CD4-positive, CD25-positive, alpha-beta regulatory T cell (primary cell): ENCODE measurements around the gene TAF9. TPM values are rescaled to one million over a fixed set of nuclear protein-coding genes. Genes with fewer than 3 reads are reported as not detected.

Source experiments
- ATAC-seq, 2 donors: fragments of 150-1000 bp; cut with Tn5 transposase; one replicate each; pipeline ENCODE4 v1.10.0; 2021; ENCODE audit warnings: low read depth in 2 of 2, moderate number of reproducible peaks in 2 of 2, moderate library complexity in 1 of 2
- DNase-seq, 3 donors: peaks; one replicate each; pipeline versions ENCODE4 v3.0.0 to v3.0.0-alpha.2; 2012 to 2022; ENCODE audit warnings: mixed read lengths in 1 of 3
- H3K27ac ChIP-seq: one replicate; pipeline ENCODE4 v1.7.0; 2013; ENCODE audit warnings: mild to moderate bottlenecking, low read length; ENCODE audit not compliant: insufficient read depth, poor library complexity, severe bottlenecking
- H3K27me3 ChIP-seq: one replicate; pipeline ENCODE4 v1.7.0; 2013; ENCODE audit warnings: low read length; ENCODE audit not compliant: control insufficient read depth, insufficient read depth
- H3K36me3 ChIP-seq: one replicate; pipeline ENCODE4 v1.7.0; 2013; ENCODE audit warnings: mild to moderate bottlenecking, low read length, moderate library complexity; ENCODE audit not compliant: control insufficient read depth, insufficient read depth
- H3K4me1 ChIP-seq: 2 replicates; pipeline ENCODE4 v1.7.0; 2013; ENCODE audit warnings: mild to moderate bottlenecking, low read length; ENCODE audit not compliant: insufficient read depth, control insufficient read depth, poor library complexity, severe bottlenecking
- H3K4me3 ChIP-seq: one replicate; pipeline ENCODE4 v1.7.0; 2013; ENCODE audit warnings: low read depth, mild to moderate bottlenecking, low read length, moderate library complexity
- H3K9me3 ChIP-seq, 2 experiments: 1 replicate in 1 of 2; 2 replicates in 1 of 2; pipeline ENCODE4 v1.7.0; 2013; ENCODE audit warnings: low read length in 2 of 2, mild to moderate bottlenecking in 1 of 2, moderate library complexity in 1 of 2; ENCODE audit not compliant: control insufficient read depth in 2 of 2
- H3K27ac Mint-ChIP-seq, 3 donors: one replicate each; pipeline ENCODE4 v1.8.0; 2020 to 2022; ENCODE audit warnings: mild to moderate bottlenecking in 3 of 3, mixed read lengths in 3 of 3, moderate library complexity in 2 of 3
- H3K27me3 Mint-ChIP-seq: one replicate; pipeline ENCODE4 v1.8.0; 2022; ENCODE audit warnings: mild to moderate bottlenecking, mixed read lengths
- H3K36me3 Mint-ChIP-seq: one replicate; pipeline ENCODE4 v1.8.0; 2020; ENCODE audit warnings: mixed read lengths
- H3K4me1 Mint-ChIP-seq, 4 donors: one replicate each; pipeline ENCODE4 v1.8.0; 2020 to 2022; ENCODE audit warnings: mixed read lengths in 4 of 4, mild to moderate bottlenecking in 1 of 4
- H3K4me3 Mint-ChIP-seq, 4 donors: one replicate each; pipeline ENCODE4 v1.8.0; 2020 to 2022; ENCODE audit warnings: mild to moderate bottlenecking in 4 of 4, mixed read lengths in 4 of 4, moderate library complexity in 3 of 4
- H3K9me3 Mint-ChIP-seq, 7 donors: one replicate each; pipeline ENCODE4 v1.8.0; 2020 to 2022; ENCODE audit warnings: mixed read lengths in 7 of 7, mild to moderate bottlenecking in 3 of 7, moderate library complexity in 2 of 7
- polyA plus RNA-seq, 4 donors: library from polyadenylated mRNA; unstranded; fragments of 300-500 nt; fragmentation: Illumina TruSeq; gene quantifications; one replicate each; pipeline ENCODE4 v1.2.3, GENCODE V29; 2021
- total RNA-seq: library from RNA; stranded (reverse); gene quantifications from one replicate; pipeline ENCODE4 v1.2.3, GENCODE V29; 2022

Gene TAF9
- total and polyA plus RNA-seq, 5 donors from 2014 or later, result 47.7 to 163 (median 145) TPM

DNA sequence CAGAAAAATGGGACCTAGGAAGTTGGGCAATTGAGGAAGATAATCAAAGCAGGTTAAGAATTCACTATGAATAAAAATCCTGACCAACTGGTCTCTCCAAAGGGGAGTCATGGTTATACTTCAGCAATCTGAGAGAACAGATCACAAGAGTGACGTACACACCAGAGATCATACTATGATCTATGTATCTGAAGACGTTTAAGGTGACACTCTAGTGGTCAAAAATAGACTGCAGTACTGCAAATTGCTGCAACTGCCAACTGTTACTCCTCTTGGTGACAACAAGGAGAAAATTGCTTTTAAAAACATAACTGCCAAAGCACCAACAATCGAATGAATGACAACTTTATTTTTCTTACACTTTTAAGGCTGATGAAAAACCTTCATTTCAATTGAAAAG, 4.9 kb downstream of the TAF9 start:
- peak in 1 of 2 donors; percentile 20 for ATAC-seq
- Mint-ChIP-seq H3K4me1 (peaks cover 16 to 58% (median 32%) of the 10 kb centered on the region in 4 donors), H3K9me3 (no peaks in the 10 kb centered on the region), H3K4me3 (peak overlapping the region in 1 of 4 donors; percentile 67), H3K36me3 (peaks cover 25% of the 10 kb centered on the region), H3K27ac (no peak overlapping the region), H3K27me3 (no peaks in the 10 kb centered on the region)
- H3K27ac ChIP-seq, result peak overlapping the region; percentile 14
- DNase-seq, result peak in 2 of 3 donors; percentile 34 to 57
- no peaks in the 10 kb centered on the region for H3K27me3 ChIP-seq
- no peak overlapping the region for H3K4me3 ChIP-seq
- peaks cover 14% of the 10 kb centered on the region for H3K4me1 ChIP-seq
- peaks cover 29% of the 10 kb centered on the region for H3K36me3 ChIP-seq
- H3K9me3 ChIP-seq, result no peaks in the 10 kb centered on the region

DNA sequence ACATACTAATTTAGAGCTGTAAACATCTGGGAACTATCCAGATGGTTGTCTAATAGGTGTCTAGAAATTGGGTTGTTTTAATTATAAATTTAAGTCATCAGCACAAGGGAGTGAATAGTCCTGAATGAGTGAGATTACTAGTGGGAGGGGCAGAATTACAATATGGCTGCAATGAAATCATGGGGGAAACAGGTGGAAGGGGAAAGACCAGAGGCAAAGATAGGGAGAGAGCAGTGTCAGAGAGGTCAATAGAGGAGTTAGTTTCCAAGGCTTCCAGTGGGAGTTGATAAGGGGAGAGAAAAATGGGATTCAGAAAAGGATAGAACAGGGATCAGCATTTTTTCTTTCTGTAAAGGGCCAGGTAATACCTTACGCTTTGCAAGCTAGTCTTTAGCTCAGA, 8.9 kb downstream of the TAF9 start:
- ATAC-seq (no peak), DNase-seq (no peak)
- Histone ChIP-seq H3K36me3 (peaks cover 19% of the 10 kb centered on the region), H3K27me3 (no peaks in the 10 kb centered on the region), H3K4me1 (no peaks in the 10 kb centered on the region), H3K27ac (no peak overlapping the region), H3K9me3 (no peaks in the 10 kb centered on the region), H3K4me3 (no peak overlapping the region)
- Mint-ChIP-seq H3K9me3 (no peaks in the 10 kb centered on the region), H3K27me3 (no peaks in the 10 kb centered on the region), H3K36me3 (peaks cover 26% of the 10 kb centered on the region), H3K4me3 (no peak overlapping the region), H3K4me1 (peaks cover 10 to 33% (median 18%) of the 10 kb centered on the region in 4 donors), H3K27ac (peak overlapping the region in 1 of 3 donors; percentile 68)

DNA sequence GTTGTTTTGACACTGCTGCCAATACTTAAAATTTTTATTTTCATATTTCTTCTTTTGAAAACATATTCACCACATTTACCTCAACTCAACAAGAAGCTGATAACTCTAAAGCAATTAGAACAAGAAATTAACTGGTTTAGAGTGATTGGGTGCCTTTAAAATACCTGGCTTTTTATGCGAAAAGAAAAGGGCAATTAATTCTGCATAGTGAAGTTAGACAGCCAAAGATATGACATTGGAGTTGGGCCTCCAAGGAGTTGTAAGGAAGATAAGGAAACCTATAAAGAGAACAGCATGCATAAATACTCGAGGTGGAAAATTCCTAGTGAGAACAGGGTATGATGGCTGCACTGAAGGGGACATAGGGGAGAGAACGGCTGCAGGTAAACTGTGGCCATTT, 9.6 kb downstream of the TAF9 start:
- Histone ChIP-seq H3K4me1 (no peaks in the 10 kb centered on the region), H3K9me3 (no peaks in the 10 kb centered on the region), H3K27me3 (no peaks in the 10 kb centered on the region), H3K36me3 (peaks cover 12% of the 10 kb centered on the region), H3K27ac (no peak overlapping the region), H3K4me3 (no peak overlapping the region)
- Mint-ChIP-seq H3K36me3 (peaks cover 19% of the 10 kb centered on the region), H3K27me3 (no peaks in the 10 kb centered on the region), H3K27ac (no peak overlapping the region), H3K4me3 (no peak overlapping the region), H3K4me1 (peaks cover 10 to 25% (median 14%) of the 10 kb centered on the region in 4 donors), H3K9me3 (no peaks in the 10 kb centered on the region)
- ATAC-seq (no peak), DNase-seq (no peak)

DNA sequence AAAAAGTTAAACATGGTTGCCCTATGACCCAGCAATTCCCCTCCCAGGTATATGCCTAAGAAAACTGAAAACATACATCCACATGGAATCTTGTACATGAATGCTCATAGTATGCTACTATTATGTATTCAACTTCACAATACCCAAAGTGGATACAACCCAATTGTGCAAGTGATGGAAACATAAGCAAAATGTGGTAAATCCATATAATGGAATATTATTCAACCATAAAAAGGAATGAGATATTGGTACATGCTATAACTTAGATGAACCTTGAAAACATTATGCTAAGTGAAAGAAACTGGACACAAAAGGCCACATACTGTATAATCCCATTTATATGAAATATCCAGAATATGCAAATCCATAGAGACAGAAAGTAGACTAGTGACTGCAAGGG, 18.7 kb downstream of the TAF9 start:
- Mint-ChIP-seq H3K36me3 (peaks cover 22% of the 10 kb centered on the region), H3K4me3 (no peak overlapping the region)

DNA sequence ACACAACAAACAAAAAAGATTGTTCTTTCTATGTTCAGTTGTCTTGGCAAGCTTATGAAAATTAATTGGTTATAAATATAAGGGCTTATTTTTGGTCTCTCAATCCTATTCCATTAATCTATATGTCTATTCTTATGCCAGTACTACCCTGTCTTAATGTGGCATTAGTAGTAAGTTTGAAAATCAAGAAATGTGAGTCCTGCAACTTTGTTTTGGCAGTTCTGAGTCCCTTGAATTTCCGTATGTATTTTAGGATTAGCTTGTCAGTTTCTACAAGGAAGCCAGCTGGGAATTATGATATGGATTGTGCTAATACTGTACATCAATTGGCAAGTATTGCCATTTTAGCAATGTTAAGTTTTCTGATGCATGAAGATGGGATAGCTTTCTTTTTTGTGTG, 26.2 kb downstream of the TAF9 start:
- H3K9me3 ChIP-seq, result no peaks in the 10 kb centered on the region
- no peaks in the 10 kb centered on the region for H3K4me1 ChIP-seq
- no peaks in the 10 kb centered on the region for H3K27me3 ChIP-seq
- ATAC-seq (no peak), DNase-seq (no peak)
- no peak overlapping the region for H3K4me3 ChIP-seq
- H3K4me1 Mint-ChIP-seq, result no peaks in the 10 kb centered on the region
- H3K36me3 ChIP-seq, result no peaks in the 10 kb centered on the region
- no peaks in the 10 kb centered on the region for H3K36me3 Mint-ChIP-seq
- no peaks in the 10 kb centered on the region for H3K27me3 Mint-ChIP-seq
- H3K9me3 Mint-ChIP-seq, result no peaks in the 10 kb centered on the region
- H3K4me3 Mint-ChIP-seq, result no peak overlapping the region
- no peak overlapping the region for H3K27ac ChIP-seq
- no peak overlapping the region for H3K27ac Mint-ChIP-seq

More for the DNA sequence above, 18.7 kb downstream of the TAF9 start:
- no peaks in the 10 kb centered on the region for H3K9me3 ChIP-seq
- no peak for ATAC-seq
- peaks cover 31% of the 10 kb centered on the region for H3K36me3 ChIP-seq
- Mint-ChIP-seq H3K9me3 (no peaks in the 10 kb centered on the region), H3K4me1 (peaks cover under 1 to 2% (median 1%) of the 10 kb centered on the region in 4 donors), H3K27ac (no peak overlapping the region), H3K27me3 (no peaks in the 10 kb centered on the region)
- H3K4me1 ChIP-seq, result no peaks in the 10 kb centered on the region
- no peak overlapping the region for H3K4me3 ChIP-seq
- no peaks in the 10 kb centered on the region for H3K27me3 ChIP-seq
- H3K27ac ChIP-seq, result no peak overlapping the region
- DNase-seq, result no peak

DNA sequence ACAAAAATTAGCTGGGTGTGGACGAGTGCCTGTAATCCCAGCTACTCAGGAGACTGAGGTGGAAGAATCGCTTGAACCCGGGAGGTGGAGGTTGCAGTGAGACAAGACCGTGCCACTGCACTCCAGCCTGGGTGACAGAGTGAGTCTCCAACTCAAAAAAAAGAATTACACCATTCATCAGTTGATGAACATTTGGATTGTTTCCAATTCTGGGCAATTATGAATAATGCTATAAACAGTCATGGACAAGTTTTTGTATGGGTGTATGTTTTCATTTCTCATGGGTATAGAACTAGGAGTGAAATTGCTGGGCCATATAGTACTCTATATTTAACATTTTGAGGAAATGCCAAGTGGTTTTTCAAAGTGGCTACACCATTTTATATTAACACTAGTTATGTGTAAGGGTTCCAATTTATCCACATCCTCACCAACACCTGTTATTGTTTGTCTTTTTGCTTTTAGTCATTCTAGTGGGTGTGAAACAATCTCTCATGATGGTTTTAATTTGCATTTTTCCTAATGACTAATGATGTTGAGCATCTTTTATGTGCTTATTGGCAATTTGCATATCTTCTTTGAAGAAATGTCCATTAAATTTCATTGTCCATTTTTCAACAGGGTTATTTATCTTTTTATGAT, 27.7 kb downstream of the TAF9 start:
- no peaks in the 10 kb centered on the region for H3K27me3 ChIP-seq
- H3K4me3 ChIP-seq, result no peak overlapping the region
- H3K9me3 Mint-ChIP-seq, result peaks cover 0 to 1% (median 0%) of the 10 kb centered on the region in 7 donors
- no peak overlapping the region for H3K27ac Mint-ChIP-seq
- no peaks in the 10 kb centered on the region for H3K9me3 ChIP-seq
- no peaks in the 10 kb centered on the region for H3K27me3 Mint-ChIP-seq
- H3K4me1 ChIP-seq, result no peaks in the 10 kb centered on the region
- DNase-seq (no peak), ATAC-seq (no peak)
- no peaks in the 10 kb centered on the region for H3K4me1 Mint-ChIP-seq
- no peak overlapping the region for H3K4me3 Mint-ChIP-seq
- H3K27ac ChIP-seq, result no peak overlapping the region
- no peaks in the 10 kb centered on the region for H3K36me3 Mint-ChIP-seq
- H3K36me3 ChIP-seq, result no peaks in the 10 kb centered on the region

DNA sequence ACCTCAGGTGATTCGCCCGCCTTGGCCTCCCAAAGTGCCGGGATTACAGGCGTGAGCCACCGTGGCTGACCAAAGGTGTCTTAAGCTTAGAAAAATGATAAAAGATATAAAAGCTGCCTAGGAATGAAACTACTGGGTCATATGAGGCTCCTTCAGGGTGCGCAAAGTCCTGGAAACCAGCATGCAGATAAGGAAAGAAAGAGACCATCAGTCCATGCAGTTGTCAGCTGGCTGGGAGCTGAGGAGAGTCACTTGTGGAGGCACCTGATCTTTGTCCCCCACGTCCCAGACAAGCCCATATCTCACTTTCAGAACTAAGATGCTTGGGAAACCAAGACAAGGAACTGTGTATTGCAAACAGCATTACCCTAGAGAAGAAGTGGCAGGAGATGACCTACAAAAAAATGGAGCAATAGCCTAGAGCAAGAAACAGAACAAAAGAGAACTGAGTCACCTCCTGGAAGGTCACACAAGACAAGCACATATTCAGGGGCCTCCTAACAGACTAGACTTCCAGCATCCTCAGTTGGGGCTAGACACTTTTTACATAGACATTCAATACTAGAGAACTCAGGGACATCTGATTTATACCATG, 33.9 kb downstream of the TAF9 start:
- peaks cover 0 to 2% (median 0%) of the 10 kb centered on the region in 7 donors for H3K9me3 Mint-ChIP-seq
- peaks cover 11 to 23% (median 17%) of the 10 kb centered on the region in 4 donors for H3K4me1 Mint-ChIP-seq
- no peak for ATAC-seq
- H3K4me1 ChIP-seq, result peaks cover 7% of the 10 kb centered on the region
- H3K36me3 ChIP-seq, result no peaks in the 10 kb centered on the region
- no peak for DNase-seq
- no peaks in the 10 kb centered on the region for H3K27me3 ChIP-seq
- H3K9me3 ChIP-seq, result no peaks in the 10 kb centered on the region
- H3K27me3 Mint-ChIP-seq, result peaks cover 5% of the 10 kb centered on the region
- H3K36me3 Mint-ChIP-seq, result peaks cover 4% of the 10 kb centered on the region
- no peak overlapping the region for H3K4me3 ChIP-seq
- no peak overlapping the region for H3K27ac ChIP-seq
- H3K4me3 Mint-ChIP-seq, result peak overlapping the region in 2 of 4 donors; percentile 20 to 36
- peak overlapping the region in 1 of 3 donors; percentile 71 for H3K27ac Mint-ChIP-seq
